NCI-H1417 (cell line): Measurements from ENCODE around the gene MCF2L2.

Experiments used
- DNase-seq, 3 experiments: peaks; one replicate each; lab custom pipeline; 2025; lab: John Stamatoyannopoulos, UW

Gene MCF2L2

DNA sequence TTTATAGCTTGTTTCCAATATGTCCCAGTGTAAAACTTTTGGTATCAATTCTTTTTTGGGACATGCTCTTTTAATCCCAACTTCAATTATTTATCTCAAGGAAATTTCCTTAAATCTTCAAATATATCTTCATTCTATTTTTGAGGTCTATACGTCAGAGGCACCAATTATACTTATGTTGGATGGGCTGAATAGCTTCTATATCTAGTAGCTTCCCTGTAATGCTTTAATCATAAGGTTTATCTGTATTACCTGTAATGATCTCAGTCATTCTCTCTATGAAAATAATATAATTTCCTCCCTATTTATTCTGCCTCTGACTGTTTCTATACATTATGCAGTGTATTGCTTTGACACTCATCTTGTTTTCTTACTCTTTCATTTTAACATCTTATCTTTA, 299.2 kb downstream of the MCF2L2 start:
- DNase-seq = no peak

DNA sequence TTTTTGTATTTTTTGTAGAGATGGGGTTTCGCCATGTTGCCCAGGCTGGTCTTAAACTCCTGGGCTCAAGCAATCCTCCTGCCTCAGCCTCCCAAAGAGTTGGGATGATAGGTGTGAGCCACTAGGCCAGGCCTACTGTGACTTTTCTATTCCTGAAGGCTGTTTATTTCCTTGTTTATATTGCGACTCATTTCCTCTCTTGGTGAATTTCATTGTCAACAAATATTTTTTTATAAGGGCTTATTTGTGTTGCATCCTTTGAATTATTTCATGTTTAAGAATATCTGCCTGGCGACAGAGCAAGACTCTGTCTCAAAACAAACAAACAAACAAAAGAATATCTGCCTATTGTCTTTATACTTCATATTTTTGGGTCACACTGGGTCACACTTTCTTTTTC, 299.7 kb downstream of the MCF2L2 start:
- no peak for DNase-seq
